M059J (cell line): ENCODE data around the gene FSIP1. TPM values are rescaled to one million over a fixed set of nuclear protein-coding genes. Genes with fewer than 3 reads are reported as not detected.

Experiments used
- DNase-seq: peaks from one replicate; pipeline ENCODE4 v3.0.0-alpha.2; 2012; ENCODE audit warnings: low read depth
- total RNA-seq: library from RNA; depleted of rRNA; stranded (reverse); fragments of >200 nt; shearing (Covaris generic); gene quantifications from 2 replicates; pipeline ENCODE4 v1.2.3, GENCODE V29; 2014

Gene FSIP1
- total RNA-seq, 1 experiment from 2014 or later, result 0.76 TPM

- DNase-seq, result peak; percentile 59
Measured at GRCh38 chr15:39685999-39686613, 96.5 kb downstream of the FSIP1 start.

- DNase-seq, result no peak
Measured at GRCh38 chr15:39685367-39685766, 97.3 kb downstream of the FSIP1 start.

- DNase-seq, result no peak
Measured at GRCh38 chr15:39684233-39684632, 98.4 kb downstream of the FSIP1 start.

GRCh38 chr15:39682366-39682765, 100.3 kb downstream of the FSIP1 start:
- DNase-seq, result peak; percentile 43

- peak; percentile 11 for DNase-seq
Measured at GRCh38 chr15:39680868-39681267, 101.8 kb downstream of the FSIP1 start.

GRCh38 chr15:39672666-39673065, 110.0 kb downstream of the FSIP1 start:
- DNase-seq, result no peak

- DNase-seq, result no peak
Measured at GRCh38 chr15:39672184-39672583, 110.5 kb downstream of the FSIP1 start.

GRCh38 chr15:39670687-39671086, 112.0 kb downstream of the FSIP1 start:
- DNase-seq, result no peak

- DNase-seq, result no peak
Measured at GRCh38 chr15:39669661-39670060, 113.0 kb downstream of the FSIP1 start.

GRCh38 chr15:39669241-39669640, 113.4 kb downstream of the FSIP1 start:
- no peak for DNase-seq

- DNase-seq, result no peak
Measured at GRCh38 chr15:39668457-39668856, 114.2 kb downstream of the FSIP1 start.

- no peak for DNase-seq
Measured at GRCh38 chr15:39667382-39668127, 115.1 kb downstream of the FSIP1 start.

GRCh38 chr15:39666677-39667076, 116.0 kb downstream of the FSIP1 start:
- peak; percentile 33 for DNase-seq

GRCh38 chr15:39665629-39666250, 116.9 kb downstream of the FSIP1 start:
- DNase-seq, result no peak

GRCh38 chr15:39663704-39664250, 118.9 kb downstream of the FSIP1 start:
- no peak for DNase-seq

GRCh38 chr15:39661776-39662175, 120.9 kb downstream of the FSIP1 start:
- peak; percentile 25 for DNase-seq

GRCh38 chr15:39658740-39659139, 123.9 kb downstream of the FSIP1 start:
- DNase-seq, result no peak

GRCh38 chr15:39657668-39658067, 125.0 kb downstream of the FSIP1 start:
- DNase-seq, result peak; percentile 87

GRCh38 chr15:39657181-39657580, 125.5 kb downstream of the FSIP1 start:
- DNase-seq, result no peak

- DNase-seq, result no peak
Measured at GRCh38 chr15:39654304-39654703, 128.3 kb downstream of the FSIP1 start.

- DNase-seq, result no peak
Measured at GRCh38 chr15:39651881-39652280, 130.8 kb downstream of the FSIP1 start.

GRCh38 chr15:39651295-39651694, 131.3 kb downstream of the FSIP1 start:
- DNase-seq, result no peak

- no peak for DNase-seq
Measured at GRCh38 chr15:39649757-39650156, 132.9 kb downstream of the FSIP1 start.
